ENCODE data around the gene DCAF5. TPM values are rescaled to one million over a fixed set of nuclear protein-coding genes. Genes with fewer than 3 reads are reported as not detected.

DCAF5 gene
- total and polyA plus RNA-seq, 8 donors: 15.9 to 30.4 (median 20.2) TPM

DNA sequence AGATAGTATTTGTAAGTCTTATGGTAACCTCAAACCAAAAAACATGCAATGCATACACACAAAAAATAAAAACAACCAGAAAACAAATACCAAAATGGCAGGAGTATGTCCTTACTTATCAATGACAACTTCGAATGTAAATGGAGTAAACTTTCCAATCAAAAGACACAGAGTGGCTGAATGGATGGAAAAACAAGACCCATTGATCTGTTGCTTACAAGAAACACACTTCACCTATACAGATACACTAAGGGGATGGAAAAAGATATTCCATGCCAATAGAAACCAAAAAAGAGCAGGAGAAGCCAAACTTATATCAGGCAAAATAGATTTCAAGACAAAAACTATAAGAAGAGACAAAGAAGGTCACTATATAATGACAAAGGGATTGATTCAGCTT is 8.7 kb upstream of the DCAF5 start:
- Histone ChIP-seq H3K27me3 (peaks cover 0 to 3% (median 0%) of the 10 kb centered on the region in 4 donors), H3K4me1 (no peaks in the 10 kb centered on the region), H3K4me3 (no peak overlapping the region), H3K27ac (no peak overlapping the region), H3K9me3 (no peaks in the 10 kb centered on the region), H3K36me3 (no peaks in the 10 kb centered on the region)
- DNase-seq: no peak
- intact Hi-C loops (cut with DNase I): no loop called here
- TF ChIP-seq, protein P1, sequence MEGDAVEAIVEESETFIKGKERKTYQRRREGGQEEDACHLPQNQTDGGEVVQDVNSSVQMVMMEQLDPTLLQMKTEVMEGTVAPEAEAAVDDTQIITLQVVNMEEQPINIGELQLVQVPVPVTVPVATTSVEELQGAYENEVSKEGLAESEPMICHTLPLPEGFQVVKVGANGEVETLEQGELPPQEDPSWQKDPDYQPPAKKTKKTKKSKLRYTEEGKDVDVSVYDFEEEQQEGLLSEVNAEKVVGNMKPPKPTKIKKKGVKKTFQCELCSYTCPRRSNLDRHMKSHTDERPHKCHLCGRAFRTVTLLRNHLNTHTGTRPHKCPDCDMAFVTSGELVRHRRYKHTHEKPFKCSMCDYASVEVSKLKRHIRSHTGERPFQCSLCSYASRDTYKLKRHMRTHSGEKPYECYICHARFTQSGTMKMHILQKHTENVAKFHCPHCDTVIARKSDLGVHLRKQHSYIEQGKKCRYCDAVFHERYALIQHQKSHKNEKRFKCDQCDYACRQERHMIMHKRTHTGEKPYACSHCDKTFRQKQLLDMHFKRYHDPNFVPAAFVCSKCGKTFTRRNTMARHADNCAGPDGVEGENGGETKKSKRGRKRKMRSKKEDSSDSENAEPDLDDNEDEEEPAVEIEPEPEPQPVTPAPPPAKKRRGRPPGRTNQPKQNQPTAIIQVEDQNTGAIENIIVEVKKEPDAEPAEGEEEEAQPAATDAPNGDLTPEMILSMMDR (IDR thresholded peaks at IDR 0.05): no peak
- 69 to 84% methylated on average over 1 of the region's 1 CpG for WGBS, 2 donors
- no peak for FAIRE-seq
- no peak for ATAC-seq

DNA sequence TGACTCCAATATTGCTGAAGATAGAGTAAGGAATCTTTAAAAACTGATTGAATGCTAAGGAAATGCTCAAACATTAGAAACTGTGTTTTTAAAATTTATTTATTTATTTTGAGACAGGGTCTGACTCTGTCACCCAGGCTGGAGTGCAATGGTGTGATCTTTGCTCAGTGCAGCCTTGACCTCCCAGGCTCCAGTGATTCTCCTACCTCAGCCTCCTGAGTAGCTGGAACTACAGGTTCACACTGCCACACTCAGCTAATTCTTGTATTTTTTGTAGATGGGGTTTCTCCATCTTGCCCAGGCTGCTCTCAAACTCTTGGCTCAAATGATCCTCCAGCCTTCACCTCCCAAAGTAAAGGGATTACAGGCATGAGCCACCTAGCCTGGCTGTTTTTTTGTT is 3.3 kb upstream of the DCAF5 start:
- no peak overlapping the region for H3K4me3 ChIP-seq
- intact Hi-C loops (cut with DNase I): no loop called here
- ATAC-seq (no peak), FAIRE-seq (no peak), DNase-seq (no peak)
- no peak overlapping the region for H3K27ac ChIP-seq
- no peaks in the 10 kb centered on the region for H3K27me3 ChIP-seq
- TF ChIP-seq, protein P1 (IDR thresholded peaks at IDR 0.05): no peak
- H3K9me3 ChIP-seq: no peaks in the 10 kb centered on the region
- peaks cover 0 to 13% (median 0%) of the 10 kb centered on the region in 3 donors for H3K4me1 ChIP-seq
- H3K36me3 ChIP-seq: no peaks in the 10 kb centered on the region

DNA sequence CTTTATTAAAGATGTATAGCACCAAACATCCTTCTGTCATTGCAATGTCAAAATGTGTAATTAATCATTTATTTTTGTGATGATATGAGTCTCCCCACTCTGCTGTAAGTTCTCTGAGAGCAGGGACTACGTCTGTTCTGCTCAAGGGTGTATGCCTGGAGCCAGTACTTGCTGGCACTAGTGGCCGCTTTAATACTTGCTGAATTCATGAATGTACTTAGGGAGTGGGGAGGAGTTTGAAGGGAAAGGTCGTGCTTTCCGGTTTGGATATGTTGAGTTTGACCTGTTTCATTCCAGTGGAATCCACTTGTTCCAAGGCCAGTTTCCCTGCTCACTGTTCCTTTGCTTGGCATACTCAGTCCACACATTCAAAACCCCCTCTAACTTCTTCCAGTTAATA is 1.9 kb upstream of the DCAF5 start:
- no peak overlapping the region for H3K4me3 ChIP-seq
- WGBS, 2 donors: 15 to 25% methylated on average over 4 of the region's 4 CpGs
- intact Hi-C loops (cut with DNase I): no loop called here
- DNase-seq: peak in 2 of 6 donors; percentile 39 to 44
- peak in 2 of 4 donors; percentile 10 to 16 for ATAC-seq
- no peaks in the 10 kb centered on the region for H3K9me3 ChIP-seq
- TF ChIP-seq, protein P1 (IDR thresholded peaks at IDR 0.05): no peak
- H3K27me3 ChIP-seq: no peaks in the 10 kb centered on the region
- no peak for FAIRE-seq
- H3K36me3 ChIP-seq: no peaks in the 10 kb centered on the region
- H3K4me1 ChIP-seq: peaks cover 12 to 23% (median 14%) of the 10 kb centered on the region in 3 donors
- peak overlapping the region in 1 of 4 donors; percentile 26 for H3K27ac ChIP-seq

DNA sequence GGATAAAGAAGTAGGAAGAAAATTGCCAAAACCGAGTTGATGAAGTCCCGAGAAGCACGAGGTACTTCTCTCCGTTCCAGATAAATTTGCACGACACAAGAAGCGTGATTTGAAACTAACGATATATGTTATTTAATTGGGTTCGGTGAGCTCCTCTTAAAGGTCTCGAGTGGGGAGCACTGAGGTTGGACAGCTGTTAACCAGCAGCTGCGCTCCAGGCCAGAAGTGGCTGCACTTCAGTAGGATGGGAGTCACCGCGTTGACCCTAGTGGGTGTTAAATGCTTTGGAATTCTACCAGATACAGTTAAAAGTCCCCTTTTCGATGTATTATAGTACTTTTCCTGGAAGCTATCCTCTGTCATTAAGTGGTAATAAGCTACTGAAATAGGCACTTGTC is 953 bp upstream of the DCAF5 start:
- Histone ChIP-seq H3K4me1 (peaks cover 13 to 32% (median 20%) of the 10 kb centered on the region in 3 donors), H3K36me3 (no peaks in the 10 kb centered on the region), H3K4me3 (peak overlapping the region; percentile 89 to 90 (median 90)), H3K27ac (peak overlapping the region; percentile 86 to 98 (median 91)), H3K27me3 (no peaks in the 10 kb centered on the region), H3K9me3 (no peaks in the 10 kb centered on the region)
- ATAC-seq (peak in 2 of 4 donors; percentile 11 to 27), FAIRE-seq (no peak), DNase-seq (peak in 5 of 6 donors; percentile 14 to 54 (median 31))
- intact Hi-C loops (cut with DNase I): no loop called here
- TF ChIP-seq, protein P1 (IDR thresholded peaks at IDR 0.05): no peak
- 1 to 2% methylated on average over 13 of the region's 13 CpGs for WGBS, 2 donors

DNA sequence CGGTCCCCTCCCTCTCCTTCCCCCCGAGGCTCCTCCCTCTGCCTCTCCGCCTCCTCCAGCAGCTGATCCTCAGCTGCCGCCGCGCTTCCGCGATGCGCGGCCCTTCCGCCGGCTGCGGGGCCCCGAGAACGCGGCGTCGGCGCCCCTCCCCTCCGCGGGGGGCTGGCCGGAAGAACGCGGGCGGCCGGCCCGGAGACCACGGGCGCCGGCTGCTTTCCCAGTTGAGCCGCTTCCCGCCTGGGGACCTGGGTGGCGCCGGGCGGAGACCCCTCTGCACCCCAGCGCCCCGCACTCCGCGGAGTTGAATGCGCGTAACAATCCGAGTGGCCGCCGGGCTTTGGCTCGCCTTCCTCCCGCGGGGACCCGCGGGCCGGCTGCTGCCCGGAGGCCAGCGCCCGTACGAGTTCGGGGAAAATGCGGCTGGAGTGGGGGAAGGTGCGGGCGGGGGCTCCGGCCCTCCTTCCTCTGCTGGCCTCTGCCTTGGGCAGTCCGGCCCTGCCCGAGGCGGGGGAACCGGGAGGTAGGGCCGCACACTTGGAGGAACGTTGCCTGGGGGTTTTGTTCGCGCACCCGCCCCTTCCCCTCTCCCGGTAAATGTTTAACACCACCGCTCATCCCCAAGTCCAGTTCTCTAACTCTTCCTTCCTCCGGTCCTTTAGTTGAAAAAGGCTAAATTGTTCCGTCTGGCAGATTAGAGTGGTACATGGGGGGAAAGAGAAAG is 393 bp upstream of the DCAF5 start:
- TF ChIP-seq, protein P1 (IDR thresholded peaks at IDR 0.05): no peak
- no peak for FAIRE-seq
- intact Hi-C loops (cut with DNase I): no loop called here
- Histone ChIP-seq H3K27me3 (no peaks in the 10 kb centered on the region), H3K27ac (peak overlapping the region; percentile 86 to 98 (median 91)), H3K9me3 (no peaks in the 10 kb centered on the region), H3K4me1 (peaks cover 13 to 32% (median 20%) of the 10 kb centered on the region in 3 donors), H3K36me3 (no peaks in the 10 kb centered on the region), H3K4me3 (peak overlapping the region; percentile 89 to 90 (median 90))
- WGBS, 2 donors: 0% methylated on average over 34 to 72 of the region's 72 CpGs
- peak; percentile 87 to 92 (median 88) for ATAC-seq
- peak in 3 of 6 donors; percentile 44 to 97 (median 91) for DNase-seq

Data from pancreas (tissue), 10 donors.